Hippocampal formation (tissue), 2 donors: ENCODE data around the gene PTPRN2.
"Not testable (repeated sequence)": the region's sequence is repeated elsewhere in the genome, so short reads cannot be mapped to it uniquely, and the experiment has no call there.

Experiments used
- DNase-seq, 2 donors: peaks; one replicate each; lab custom pipeline; 2025; lab: John Stamatoyannopoulos, UW

The PTPRN2 gene

GRCh38 chr7:158264881-158265742, 322.5 kb downstream of the PTPRN2 start:
- no peak for DNase-seq

- no peak for DNase-seq
Measured at GRCh38 chr7:158263964-158264748, 323.5 kb downstream of the PTPRN2 start.

- DNase-seq, result no peak
Measured at GRCh38 chr7:158263110-158263963, 324.3 kb downstream of the PTPRN2 start.

- DNase-seq, result no peak
Measured at GRCh38 chr7:158262284-158263109, 325.1 kb downstream of the PTPRN2 start.

GRCh38 chr7:158261362-158262235, 326.0 kb downstream of the PTPRN2 start:
- no peak for DNase-seq

GRCh38 chr7:158260567-158261361, 326.9 kb downstream of the PTPRN2 start:
- DNase-seq, result no peak

DNA sequence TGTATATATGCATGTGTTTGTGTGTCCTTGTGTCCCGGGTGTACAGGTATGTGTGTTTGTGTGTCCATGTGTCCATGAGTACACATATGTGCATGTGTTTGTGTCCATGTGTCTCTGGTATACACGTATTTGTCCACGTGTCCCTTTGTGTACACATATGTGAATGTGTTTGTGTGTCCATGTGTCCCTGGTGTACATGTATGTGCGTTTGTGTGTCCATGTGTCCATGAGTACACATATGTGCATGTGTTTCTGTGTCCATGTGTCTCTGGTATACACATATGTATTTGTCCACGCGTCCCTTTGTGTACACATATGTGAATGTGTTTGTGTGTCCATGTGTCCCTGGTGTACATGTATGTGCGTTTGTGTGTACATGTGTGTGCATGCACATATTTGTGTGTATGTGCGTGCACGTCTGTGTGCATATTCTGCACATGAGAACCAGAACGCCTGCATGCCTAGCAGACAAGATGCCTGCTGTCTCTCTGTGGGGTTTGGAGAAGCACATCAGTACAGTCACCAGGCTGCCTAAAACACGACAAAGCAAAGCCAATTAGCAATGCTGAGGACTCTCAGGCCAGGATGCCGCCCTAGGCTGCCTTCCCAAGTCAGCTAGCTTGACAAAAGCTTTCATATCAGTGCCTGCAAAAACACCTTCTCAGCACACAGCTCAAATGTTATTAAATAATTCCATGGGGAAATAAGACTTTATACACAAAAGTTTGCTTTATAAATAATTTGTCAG, 327.8 kb downstream of the PTPRN2 start:
- DNase-seq, result no peak

- DNase-seq, result no peak
Measured at GRCh38 chr7:158259141-158259540, 328.5 kb downstream of the PTPRN2 start.

DNA sequence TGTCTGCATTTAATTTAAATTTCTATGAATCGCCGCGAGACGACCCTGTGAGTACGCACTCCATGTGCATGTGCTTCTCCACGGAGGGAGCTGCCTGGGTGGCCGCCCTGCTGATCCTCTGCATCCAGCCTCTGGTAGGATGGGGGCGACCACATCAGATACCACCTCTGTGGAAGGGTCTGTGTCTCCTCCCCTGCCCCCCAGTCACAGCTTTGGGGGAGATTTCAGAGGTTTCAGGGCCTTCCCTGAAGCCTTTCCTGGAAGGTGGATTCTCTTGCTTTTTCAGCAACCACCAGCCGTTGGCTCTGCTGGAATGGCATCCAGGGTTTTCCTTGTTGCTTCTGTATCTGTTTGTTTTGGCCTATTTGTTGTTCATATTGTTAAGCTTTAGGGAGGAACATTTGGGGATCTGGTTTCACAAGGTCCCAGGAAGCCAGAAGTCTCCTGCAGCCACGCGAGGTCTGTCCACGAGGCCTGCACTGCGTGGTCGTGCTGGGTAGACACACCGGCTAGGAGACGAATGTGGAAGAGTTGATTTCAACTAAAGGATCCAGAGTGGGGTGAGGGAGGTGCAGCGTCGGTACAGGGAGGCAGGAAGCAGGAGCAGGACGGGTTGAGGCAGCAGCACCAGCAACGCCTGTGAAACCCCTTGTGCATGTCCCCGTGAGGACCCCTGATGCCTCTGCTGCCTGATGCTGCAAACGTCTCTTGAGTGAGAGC, 329.1 kb downstream of the PTPRN2 start:
- DNase-seq, result no peak

DNA sequence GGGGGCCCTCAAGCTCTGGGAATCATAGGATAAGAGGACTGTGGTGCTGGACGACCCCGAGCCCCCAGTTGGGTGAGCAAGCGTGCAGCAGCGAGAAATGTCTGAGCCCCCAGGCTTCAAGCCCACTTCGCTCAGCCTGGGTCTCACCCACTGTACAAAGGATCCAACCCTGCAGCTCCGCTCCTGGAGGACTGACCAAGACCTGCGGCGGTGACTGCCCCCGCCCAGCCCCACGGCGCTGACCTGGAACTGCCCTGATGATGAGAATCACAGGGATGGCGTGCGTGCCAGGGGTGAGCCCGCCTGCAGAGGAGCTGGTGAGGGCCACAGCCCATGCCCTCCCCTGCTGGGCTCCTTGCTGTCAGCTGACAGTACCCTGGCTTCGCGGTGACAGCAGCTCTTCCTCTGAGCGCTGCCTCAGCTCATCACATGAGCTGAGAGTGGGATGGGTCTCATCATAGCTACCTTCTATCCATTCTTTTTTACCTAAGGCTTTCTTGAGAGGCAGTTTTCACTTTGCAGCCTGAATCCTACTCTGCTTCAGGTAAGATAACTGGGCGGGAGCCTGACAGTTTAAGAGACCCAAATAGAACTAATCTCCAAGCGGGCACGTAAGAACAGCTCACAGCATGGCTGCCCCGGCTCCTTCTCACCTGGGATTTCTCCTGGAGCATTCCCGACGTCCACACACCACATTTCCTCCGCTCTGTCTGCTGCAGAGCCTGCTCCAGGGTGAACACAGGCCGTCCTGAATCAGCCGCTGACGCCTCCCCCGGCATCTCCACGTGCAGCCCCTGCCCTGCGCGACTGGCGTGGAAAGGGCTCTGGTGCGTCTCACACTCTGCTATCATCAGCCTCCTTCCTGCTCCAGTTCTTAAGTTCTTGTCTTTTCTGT, 329.9 kb downstream of the PTPRN2 start:
- no peak for DNase-seq

DNA sequence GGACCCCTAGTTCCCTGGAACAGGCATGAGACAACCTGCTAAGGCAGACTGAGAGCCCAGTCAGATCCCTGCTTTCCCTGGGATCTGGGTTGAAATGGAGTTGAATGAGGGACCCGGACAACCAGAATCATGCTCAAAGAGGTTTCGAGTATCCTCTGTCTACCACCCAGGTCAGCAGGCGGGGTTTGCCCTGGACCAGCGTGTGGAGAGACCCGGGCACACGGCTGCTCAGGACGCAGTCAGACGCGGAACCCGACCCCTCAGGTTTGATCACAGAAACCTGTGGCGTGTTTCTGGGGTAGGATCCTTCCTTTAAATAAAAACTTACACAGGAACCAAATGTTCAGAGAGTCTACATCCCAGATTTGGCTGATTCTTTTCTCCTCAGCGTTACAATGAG, 330.6 kb downstream of the PTPRN2 start:
- no peak for DNase-seq

- DNase-seq, result no peak
Measured at GRCh38 chr7:158256091-158256816, 331.4 kb downstream of the PTPRN2 start.

DNA sequence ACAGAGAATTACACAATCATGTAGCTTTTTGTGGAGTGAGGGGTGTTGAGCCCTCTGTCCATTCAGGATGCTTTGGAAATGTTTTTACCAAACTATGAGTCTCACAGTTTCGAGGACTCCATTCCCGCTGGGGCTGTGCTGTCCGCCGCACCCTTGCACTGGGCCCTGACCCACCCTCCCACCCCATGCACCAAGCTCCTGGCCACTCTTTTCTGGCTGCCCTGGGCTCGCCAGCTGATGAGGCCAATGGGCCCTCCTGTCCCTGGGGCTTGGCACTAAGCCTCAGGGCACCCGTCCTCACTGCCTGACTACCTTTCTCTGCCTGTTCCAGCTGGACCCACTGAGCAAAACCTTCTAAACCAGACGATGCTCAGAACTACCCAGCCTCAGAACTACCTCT, 332.1 kb downstream of the PTPRN2 start:
- no peak for DNase-seq

GRCh38 chr7:158255156-158255555, 332.5 kb downstream of the PTPRN2 start:
- DNase-seq, result no peak

- DNase-seq, result not testable (repeated sequence)
Measured at GRCh38 chr7:158253670-158254045, 334.0 kb downstream of the PTPRN2 start.
